ENCODE data around the gene DNAH8. TPM values are rescaled to one million over a fixed set of nuclear protein-coding genes. Genes with fewer than 3 reads are reported as not detected.

Gene DNAH8
- polyA plus RNA-seq, 1 of the 3 experiments (the other 2 are of a cell fraction), result not detected

GRCh38 chr6:38802497-38802896 lies 87.4 kb downstream of the DNAH8 start (continued):
- TF ChIP-seq REST (IDR thresholded peaks at IDR 0.05; ENCODE audit: low read depth, low read length) (no peak), RXRA (IDR thresholded peaks at IDR 0.05; ENCODE audit: borderline replicate concordance, low read depth) (no peak), NRF1 (IDR thresholded peaks at IDR 0.05; ENCODE audit: low read depth, low read length) (no peak)

GRCh38 chr6:38803129-38803528 lies 88.0 kb downstream of the DNAH8 start:
- Histone ChIP-seq H3K4me2 (no peak overlapping the region), H3K27me3 (ENCODE audit: insufficient read depth) (0 out of 2 replicates have a peak, but pooled peaks cover 4% of the 10 kb centered on the region), H3K36me3 (replicated peaks in 1 of 2; ENCODE audit: control insufficient read depth in 1 of 2, insufficient read depth in 2 of 2, low read length in 1 of 2) (no peaks in the 10 kb centered on the region), H3K9me3 (no peaks in the 10 kb centered on the region), H2AFZ (ENCODE audit: low read depth) (no peak overlapping the region), H4K20me1 (ENCODE audit: insufficient read depth) (no peaks in the 10 kb centered on the region), H3K9me2 (no peaks in the 10 kb centered on the region), H3K4me1 (ENCODE audit: control insufficient read depth in 1 of 2, insufficient read depth in 2 of 2, low read depth in 1 of 2, low read length in 1 of 2) (peaks cover 0 to 8% of the 10 kb centered on the region in 2 experiments; a peak in 2 of 4 replicates), H3K4me3 (ENCODE audit: low read depth in 2 of 2, low read length in 1 of 2) (no peak overlapping the region), H3K9ac (no peak overlapping the region), H3K79me2 (ENCODE audit: insufficient read depth) (no peaks in the 10 kb centered on the region), H3F3A (replicated peaks; ENCODE audit: insufficient read depth) (no peaks in the 10 kb centered on the region), H3K27ac (ENCODE audit: low read depth in 2 of 2, low read length in 1 of 2) (no peak overlapping the region)
- 39% methylated on average over 3 of the region's 3 CpGs for WGBS (ENCODE audit: low lambda C conversion rate)
- ChIA-PET CTCF (no interaction called here), POLR2A (no interaction called here)
- no peak for TF ChIP-seq JUND (IDR thresholded peaks at IDR 0.05)
- no peak for TF ChIP-seq NFIC (IDR thresholded peaks at IDR 0.05; ENCODE audit: borderline replicate concordance)
- TF ChIP-seq USF1 (IDR thresholded peaks at IDR 0.05; ENCODE audit: borderline replicate concordance, low read depth), result no peak
- no peak for TF ChIP-seq MEF2A (IDR thresholded peaks at IDR 0.05; ENCODE audit: borderline replicate concordance, low read depth)
- no peak for TF ChIP-seq ELF1 (IDR thresholded peaks at IDR 0.05)
- no peak for TF ChIP-seq RFX5 (IDR thresholded peaks at IDR 0.05; ENCODE audit: low read length)
- TF ChIP-seq TEAD4 (IDR thresholded peaks at IDR 0.05; ENCODE audit: borderline replicate concordance, insufficient read depth), result no peak
- TF ChIP-seq CTCF (IDR thresholded peaks at IDR 0.05), result no peak
- DNase-seq, result no peak
